ENCODE results near the gene ANKRD28.

- TF ChIP-seq, protein P1, sequence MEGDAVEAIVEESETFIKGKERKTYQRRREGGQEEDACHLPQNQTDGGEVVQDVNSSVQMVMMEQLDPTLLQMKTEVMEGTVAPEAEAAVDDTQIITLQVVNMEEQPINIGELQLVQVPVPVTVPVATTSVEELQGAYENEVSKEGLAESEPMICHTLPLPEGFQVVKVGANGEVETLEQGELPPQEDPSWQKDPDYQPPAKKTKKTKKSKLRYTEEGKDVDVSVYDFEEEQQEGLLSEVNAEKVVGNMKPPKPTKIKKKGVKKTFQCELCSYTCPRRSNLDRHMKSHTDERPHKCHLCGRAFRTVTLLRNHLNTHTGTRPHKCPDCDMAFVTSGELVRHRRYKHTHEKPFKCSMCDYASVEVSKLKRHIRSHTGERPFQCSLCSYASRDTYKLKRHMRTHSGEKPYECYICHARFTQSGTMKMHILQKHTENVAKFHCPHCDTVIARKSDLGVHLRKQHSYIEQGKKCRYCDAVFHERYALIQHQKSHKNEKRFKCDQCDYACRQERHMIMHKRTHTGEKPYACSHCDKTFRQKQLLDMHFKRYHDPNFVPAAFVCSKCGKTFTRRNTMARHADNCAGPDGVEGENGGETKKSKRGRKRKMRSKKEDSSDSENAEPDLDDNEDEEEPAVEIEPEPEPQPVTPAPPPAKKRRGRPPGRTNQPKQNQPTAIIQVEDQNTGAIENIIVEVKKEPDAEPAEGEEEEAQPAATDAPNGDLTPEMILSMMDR (IDR thresholded peaks at IDR 0.05; ENCODE audit: low read length), result no peak
- TF ChIP-seq EZH2 (IDR thresholded peaks at IDR 0.05; ENCODE audit: borderline replicate concordance, low read length), result no peak
These were observed 53.6 kb downstream of the ANKRD28 start for GRCh38 chr3:15744176-15744575.
